ENCODE results near the gene KIF18B.

KIF18B gene

GRCh38 chr17:44916781-44917241, 30.8 kb downstream of the KIF18B start:
- DNase-seq = no peak

- no peak for DNase-seq
Measured at GRCh38 chr17:44915862-44916780, 31.5 kb downstream of the KIF18B start.

- no peak for DNase-seq
Measured at GRCh38 chr17:44915321-44915726, 32.2 kb downstream of the KIF18B start, which contains the start of gene GFAP. GFAP (minus strand) TSS chr17:44915500; CDS start chr17:44915486, 14 bp downstream.

GRCh38 chr17:44914698-44915271, 32.8 kb downstream of the KIF18B start:
- DNase-seq = no peak

- peak; percentile 34 for DNase-seq
Measured at GRCh38 chr17:44914148-44914547, 33.4 kb downstream of the KIF18B start.

DNA sequence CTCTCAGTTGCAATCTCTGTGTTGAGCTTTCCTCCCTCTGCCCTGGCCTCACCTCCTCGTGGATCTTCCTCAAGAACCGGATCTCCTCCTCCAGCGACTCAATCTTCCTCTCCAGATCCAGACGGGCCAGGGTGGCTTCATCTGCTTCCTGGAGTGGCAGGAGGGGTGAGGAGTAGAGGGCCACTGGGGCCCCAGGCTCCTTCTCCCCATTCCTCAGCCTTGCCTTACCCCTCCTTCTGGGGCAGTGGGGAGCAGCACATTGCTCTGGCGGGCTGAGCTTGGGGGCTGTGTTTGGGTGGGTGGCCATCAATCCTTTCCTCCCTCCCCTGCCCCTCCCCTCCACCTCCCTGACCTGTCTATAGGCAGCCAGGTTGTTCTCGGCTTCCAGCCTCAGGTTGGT, 33.9 kb downstream of the KIF18B start:
- no peak for DNase-seq

- DNase-seq = no peak
Measured at GRCh38 chr17:44912763-44913544, 34.6 kb downstream of the KIF18B start.

DNA sequence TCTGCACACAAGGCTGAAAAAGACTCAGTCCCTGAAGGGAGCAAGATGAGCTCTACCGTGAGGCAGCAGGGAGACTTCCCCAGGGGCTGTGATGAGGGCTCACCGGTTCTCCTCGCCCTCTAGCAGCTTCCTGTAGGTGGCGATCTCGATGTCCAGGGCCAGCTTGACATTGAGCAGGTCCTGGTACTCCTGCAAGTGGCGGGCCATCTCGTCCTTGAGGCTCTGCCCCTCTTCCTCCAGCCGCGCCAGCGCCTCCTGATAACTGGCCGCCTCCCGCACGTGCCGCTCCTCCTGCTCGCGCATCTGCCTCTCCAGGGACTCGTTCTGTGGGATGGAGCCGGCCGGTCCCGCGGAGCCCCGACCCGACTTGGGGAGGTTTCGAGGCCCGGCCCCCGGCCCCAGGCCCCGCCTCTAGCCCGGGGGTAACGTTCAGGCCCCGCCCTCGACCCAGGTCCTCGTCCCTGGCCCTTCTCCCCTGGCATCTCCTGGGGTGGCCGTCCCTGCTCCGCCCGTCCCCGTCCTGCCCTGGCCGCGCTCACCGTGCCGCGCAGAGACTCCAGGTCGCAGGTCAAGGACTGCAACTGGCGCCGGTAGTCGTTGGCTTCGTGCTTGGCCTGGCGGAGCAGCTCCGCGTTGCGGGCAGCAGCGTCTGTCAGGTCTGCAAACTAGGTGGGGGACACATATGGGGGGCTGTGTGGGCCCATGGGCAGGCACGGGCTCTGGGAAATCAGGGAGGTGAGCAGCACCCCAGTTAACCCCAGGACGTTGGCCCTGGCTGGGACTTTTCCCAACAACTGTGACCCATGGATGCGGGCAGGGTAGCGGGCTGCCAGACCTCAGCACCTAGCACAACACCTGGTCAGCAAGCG, 36.2 kb downstream of the KIF18B start:
- DNase-seq = peak; percentile 81

DNA sequence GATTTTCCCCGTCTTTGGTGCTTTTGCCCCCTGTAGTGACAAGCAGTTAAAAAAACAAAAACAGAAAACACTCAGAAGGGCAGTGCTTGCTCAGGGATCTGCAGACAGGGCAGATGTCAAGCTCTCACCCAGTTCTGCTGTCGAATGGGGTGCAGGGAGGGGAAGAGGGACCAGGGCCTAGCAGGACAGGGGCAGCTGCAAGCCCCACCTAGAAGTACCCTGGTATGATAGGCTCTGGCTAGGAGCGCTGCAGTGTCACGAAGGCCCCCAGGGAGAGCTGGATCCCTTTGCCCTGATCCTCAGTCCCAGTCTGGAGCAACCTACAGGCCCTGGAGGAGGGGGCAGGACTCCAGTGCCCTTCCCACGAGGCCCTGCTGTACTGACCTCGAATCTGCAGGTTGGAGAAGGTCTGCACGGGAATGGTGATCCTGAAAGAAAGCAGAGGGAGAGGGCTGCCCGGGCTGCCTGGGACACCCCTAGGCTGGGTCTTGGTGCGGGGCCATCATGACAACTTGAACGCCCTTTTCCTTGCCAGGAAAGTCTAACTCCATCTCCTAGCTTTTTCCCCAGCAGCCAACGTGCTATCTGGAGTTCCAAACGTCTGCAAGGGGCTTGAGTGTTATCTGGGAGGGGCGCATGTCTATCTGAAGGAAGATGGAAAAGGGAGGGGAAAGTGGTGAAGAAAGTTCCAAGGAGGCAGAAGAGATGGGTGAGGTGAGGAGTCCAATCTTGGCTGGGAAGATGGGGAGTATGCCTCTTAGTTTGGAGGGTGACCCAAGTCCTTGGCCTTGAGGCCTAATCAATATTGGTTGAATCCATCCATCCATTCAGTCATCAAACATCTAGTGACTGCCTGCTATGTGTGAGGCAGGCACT, 37.1 kb downstream of the KIF18B start:
- DNase-seq = no peak

DNA sequence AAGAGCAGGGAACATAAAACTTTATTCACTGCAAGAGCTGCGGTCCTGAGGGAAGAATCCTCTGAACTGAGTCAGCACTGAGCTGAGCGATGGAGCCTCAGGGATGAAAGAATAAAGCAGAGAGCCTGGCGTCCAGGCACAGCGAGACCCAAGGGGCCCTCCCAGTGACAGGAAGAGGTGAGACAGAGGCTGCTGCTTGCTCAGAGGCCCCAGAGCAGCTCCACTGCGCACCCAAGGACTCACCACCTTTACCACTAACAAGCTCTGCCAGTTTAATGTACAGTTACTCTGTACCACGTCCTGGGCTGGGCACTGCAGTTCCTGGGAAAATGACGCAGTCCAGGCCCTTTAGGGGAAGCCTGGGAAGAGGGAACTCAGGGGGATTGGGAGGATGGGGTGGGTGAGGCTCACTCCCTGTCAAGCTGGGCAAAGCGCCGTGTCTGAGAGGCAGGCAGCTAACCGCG, 37.9 kb downstream of the KIF18B start:
- no peak for DNase-seq

DNA sequence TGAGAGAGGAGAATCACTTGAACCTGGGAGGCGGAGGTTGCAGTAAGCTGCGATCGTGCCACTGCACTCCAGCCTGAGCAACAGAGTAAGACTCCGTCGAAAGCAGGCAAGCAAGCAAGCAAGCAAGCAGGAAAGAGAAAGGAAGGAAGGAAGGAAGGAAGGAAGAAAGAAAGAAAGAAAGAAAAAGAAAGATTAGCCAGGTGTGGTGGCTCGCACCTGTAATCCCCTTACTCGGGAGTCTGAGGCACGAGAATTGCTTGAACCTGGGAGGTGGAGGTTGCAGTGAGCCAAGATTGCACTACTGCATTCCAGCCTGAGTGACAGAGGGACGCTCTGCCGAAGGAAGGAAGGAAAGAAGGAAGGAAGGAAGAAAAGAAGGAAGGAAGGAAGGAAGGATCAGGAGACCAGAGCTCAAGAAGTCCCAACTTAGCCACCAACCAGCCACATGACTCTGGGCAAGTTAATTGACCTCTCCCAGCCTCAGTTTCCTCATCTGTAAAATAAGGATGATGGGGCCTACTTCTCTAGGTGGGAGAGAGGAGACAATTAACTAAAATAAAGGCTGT, 38.7 kb downstream of the KIF18B start:
- no peak for DNase-seq

DNA sequence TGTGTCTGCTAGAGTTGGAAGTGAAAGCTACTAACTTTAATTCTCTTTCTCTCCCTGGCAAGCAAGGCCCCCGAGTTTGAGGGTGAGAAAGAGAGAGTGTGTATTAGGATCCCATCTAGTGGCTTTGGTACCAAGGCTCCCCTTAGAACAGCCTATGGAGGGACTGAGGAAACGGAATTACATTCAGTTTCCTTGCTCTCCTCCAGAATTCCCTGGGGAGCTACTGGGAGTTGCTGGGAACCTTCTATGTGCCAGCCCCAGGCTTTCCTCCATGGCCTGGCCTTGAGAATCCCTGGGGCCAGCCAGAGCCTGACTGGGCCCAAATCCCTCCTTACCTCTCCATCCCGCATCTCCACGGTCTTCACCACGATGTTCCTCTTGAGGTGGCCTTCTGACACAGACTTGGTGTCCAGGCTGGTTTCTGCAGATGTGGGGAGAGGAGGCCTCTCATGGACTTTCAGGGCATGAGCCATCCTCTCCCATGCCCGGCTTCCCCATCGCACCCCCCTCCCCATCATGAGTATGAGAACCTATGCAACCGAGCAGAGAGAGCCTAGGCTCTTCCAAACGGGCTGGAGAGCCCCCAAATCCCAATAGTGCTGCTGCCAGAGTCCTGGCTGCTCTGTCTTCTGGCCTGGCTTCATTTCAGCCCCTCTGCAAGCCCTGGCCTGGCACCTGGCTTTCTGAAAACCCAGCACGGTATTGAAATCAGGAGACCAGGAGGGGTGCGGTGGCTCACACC, 39.7 kb downstream of the KIF18B start:
- no peak for DNase-seq

- peak; percentile 69 for DNase-seq
Measured at GRCh38 chr17:44906763-44907728, 40.5 kb downstream of the KIF18B start.

- no peak for DNase-seq
Measured at GRCh38 chr17:44906010-44906646, 41.4 kb downstream of the KIF18B start.

DNA sequence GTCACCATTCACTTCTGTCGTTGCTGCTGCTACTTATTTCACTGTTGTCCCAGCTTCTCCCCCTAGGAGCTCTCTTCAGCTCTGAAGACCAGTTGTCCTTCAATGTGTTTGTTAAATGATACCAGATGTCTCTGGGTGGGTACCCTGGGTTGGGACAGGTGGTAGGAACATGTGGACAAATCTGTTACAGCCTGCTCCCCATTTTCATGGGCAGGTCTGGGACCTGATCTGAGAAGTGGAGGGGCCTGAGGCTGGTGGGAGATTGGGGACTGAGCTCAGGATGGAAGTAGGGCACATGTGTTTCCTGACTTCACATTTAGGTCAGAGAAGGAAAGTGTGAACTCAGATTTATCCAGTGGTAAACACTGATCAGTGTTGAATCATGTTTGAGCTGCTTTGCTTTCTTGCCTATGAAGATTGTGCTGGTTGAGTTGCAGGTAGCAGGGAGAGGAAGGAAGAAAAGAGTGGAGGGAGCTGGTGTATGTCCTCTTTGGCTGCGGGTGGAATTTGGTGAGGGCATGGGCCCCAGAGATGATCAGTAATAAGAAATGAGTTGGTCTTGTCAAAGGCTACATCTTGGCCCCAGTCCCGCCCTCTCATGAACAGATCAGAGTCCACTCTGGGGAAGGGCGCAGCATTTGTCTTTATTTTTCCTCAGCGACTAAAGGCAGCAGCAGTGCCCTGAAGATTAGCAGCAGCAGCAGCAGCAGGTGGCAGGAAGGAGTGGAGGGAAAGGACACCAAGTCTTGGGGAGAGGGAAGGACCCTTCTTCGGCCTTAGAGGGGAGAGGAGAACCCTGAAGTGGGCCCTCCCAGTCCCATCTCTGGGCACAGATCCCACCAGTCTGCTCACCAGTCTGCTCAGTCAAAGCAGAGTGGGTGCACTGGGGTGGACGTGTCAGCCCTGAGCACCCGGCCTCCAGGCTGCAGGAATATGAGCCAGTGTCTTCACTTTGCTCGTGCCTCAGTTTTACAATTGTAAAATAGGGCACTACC, 42.3 kb downstream of the KIF18B start:
- DNase-seq = no peak

DNA sequence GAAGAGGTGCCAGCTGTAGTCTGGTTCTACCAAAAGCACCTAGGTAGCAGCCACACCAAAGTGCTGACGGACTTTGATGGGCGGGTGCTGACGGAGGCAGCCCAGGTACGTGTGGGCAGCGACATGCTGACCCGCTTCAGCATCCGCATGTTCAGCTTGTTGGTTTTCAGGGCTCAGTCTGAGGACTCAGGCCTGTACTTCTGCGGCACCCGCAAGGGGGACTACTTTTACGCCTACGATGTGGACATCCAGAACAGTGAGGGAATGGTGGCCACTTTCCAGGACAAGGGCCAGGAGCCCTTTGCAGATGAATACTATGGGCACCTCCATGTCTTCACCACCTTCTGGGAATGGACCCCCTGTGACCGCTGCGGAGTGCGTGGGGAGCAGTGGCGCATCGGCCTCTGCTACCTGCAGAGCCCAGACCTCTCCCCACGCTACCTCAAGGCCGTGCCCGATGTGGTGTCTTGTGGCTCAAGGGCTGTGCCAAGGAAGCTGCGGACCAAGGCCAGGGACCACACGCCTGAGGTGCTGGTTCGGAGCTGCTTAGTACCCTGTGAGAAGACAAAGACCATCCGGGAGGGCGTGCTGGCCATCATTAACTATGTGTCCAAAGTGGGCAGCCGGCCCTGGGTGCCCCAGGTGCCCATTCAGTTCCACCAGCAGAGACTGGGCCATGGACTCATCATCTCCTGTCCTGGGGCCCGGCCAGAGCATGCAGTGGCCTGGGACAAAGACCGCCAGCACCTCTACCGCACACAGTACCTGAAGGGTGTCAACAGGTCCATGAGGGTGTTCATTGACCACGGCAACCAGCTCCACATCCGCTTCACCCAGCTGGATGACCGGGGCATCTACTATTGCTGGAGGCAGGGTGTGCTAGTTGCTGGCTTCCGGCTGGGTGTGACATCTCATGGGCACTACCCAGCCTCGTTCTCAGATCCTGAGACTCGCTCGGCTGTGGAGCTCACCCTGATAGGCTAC, 43.3 kb downstream of the KIF18B start:
- DNase-seq = no peak

All from hematopoietic multipotent progenitor cell treated with erythropoietin and hydrocortisone succinate and interleukin-3 and kit ligand, for 4 days (in vitro differentiated cells).